GM12891 (cell line): ENCODE data around the gene KMO.

Experiments
- PAX5 ChIP-seq: IDR thresholded peaks from 2 replicates; pipeline ENCODE4 v1.6.1; 2011; ENCODE audit warnings: low read length, moderate library complexity, mild to moderate bottlenecking; ENCODE audit not compliant: insufficient read depth, severe bottlenecking
- POLR2A ChIP-seq: IDR thresholded peaks from 2 replicates; pipeline ENCODE4 v1.6.1; 2011; ENCODE audit warnings: low read depth, low read length, control low read depth
- POLR2AphosphoS5 ChIP-seq: IDR thresholded peaks from 2 replicates; pipeline ENCODE4 v1.6.1; 2011; ENCODE audit warnings: low read depth, low read length, control low read depth
- SPI1 ChIP-seq: IDR thresholded peaks from 2 replicates; pipeline ENCODE4 v1.6.1; 2011; ENCODE audit warnings: low read depth, low read length, control low read depth

DNA sequence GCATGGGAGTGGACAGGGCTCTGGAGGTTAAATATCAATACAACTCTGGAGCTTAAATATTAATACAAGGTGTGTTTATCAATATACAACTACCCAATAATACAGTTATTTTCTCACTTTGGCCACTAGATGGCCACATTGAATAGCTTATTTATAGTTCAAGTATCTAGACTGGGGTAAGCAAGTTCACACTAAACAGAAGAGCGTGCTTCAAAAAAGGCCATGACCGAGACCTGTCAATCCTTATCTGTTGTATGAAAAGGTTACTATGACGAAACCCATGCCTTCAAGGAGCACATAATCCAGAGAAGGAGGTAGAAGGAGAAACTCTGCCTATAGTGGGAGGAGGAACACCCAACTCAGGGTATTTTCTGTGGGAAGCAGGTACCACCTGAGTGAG, 78.9 kb downstream of the KMO start:
- no peak for TF ChIP-seq POLR2AphosphoS5
- no peak for TF ChIP-seq SPI1
- no peak for TF ChIP-seq POLR2A
- no peak for TF ChIP-seq PAX5
